Measurements from ENCODE around the gene SIDT1.

Gene SIDT1

GRCh38 chr3:113545594-113545993, 13.2 kb downstream of the SIDT1 start:
- DNase-seq, result no peak

GRCh38 chr3:113546414-113546893, 14.1 kb downstream of the SIDT1 start:
- no peak for DNase-seq

- no peak for DNase-seq
These were observed 16.1 kb downstream of the SIDT1 start for GRCh38 chr3:113548501-113548900.

- no peak for DNase-seq
These were observed 19.5 kb downstream of the SIDT1 start for GRCh38 chr3:113551820-113552219.

GRCh38 chr3:113552851-113553250, 20.5 kb downstream of the SIDT1 start:
- no peak for DNase-seq

GRCh38 chr3:113555138-113555537, 22.8 kb downstream of the SIDT1 start:
- no peak for DNase-seq

GRCh38 chr3:113556316-113556945, 24.1 kb downstream of the SIDT1 start:
- DNase-seq, result no peak

GRCh38 chr3:113556946-113557335, 24.6 kb downstream of the SIDT1 start:
- DNase-seq, result no peak

- no peak for DNase-seq
These were observed 25.0 kb downstream of the SIDT1 start for GRCh38 chr3:113557374-113557773.

- DNase-seq, result no peak
These were observed 26.7 kb downstream of the SIDT1 start for GRCh38 chr3:113559009-113559408.

GRCh38 chr3:113560271-113560670, 27.9 kb downstream of the SIDT1 start:
- no peak for DNase-seq

GRCh38 chr3:113560831-113561623, 28.7 kb downstream of the SIDT1 start:
- DNase-seq, result no peak

- DNase-seq, result no peak
These were observed 33.2 kb downstream of the SIDT1 start for GRCh38 chr3:113565555-113565954.

GRCh38 chr3:113570158-113570557, 37.8 kb downstream of the SIDT1 start:
- DNase-seq, result no peak

- no peak for DNase-seq
These were observed 39.0 kb downstream of the SIDT1 start for GRCh38 chr3:113571360-113571759.

- no peak for DNase-seq
These were observed 41.4 kb downstream of the SIDT1 start for GRCh38 chr3:113573728-113574127.

GRCh38 chr3:113574213-113574612, 41.9 kb downstream of the SIDT1 start:
- no peak for DNase-seq

- DNase-seq, result no peak
These were observed 42.9 kb downstream of the SIDT1 start for GRCh38 chr3:113575206-113575605.

- no peak for DNase-seq
These were observed 52.9 kb downstream of the SIDT1 start for GRCh38 chr3:113585228-113585627.

GRCh38 chr3:113585720-113586119, 53.4 kb downstream of the SIDT1 start:
- DNase-seq, result no peak

GRCh38 chr3:113588806-113589205, 56.5 kb downstream of the SIDT1 start:
- no peak for DNase-seq

- no peak for DNase-seq
These were observed 57.6 kb downstream of the SIDT1 start for GRCh38 chr3:113589971-113590370.

GRCh38 chr3:113590983-113591382, 58.6 kb downstream of the SIDT1 start:
- no peak for DNase-seq
